DMS53 treated with DMSO at 0.1 percent for 48 hours (cell line): Measurements from ENCODE around the gene TGM3.

ENCODE experiments used
- DNase-seq: peaks from one replicate; lab custom pipeline; 2025; ENCODE audit not compliant: unreplicated experiment; lab: John Stamatoyannopoulos, UW

The TGM3 gene

GRCh38 chr20:2374346-2375125, 78.7 kb downstream of the TGM3 start:
- no peak for DNase-seq

GRCh38 chr20:2378893-2379292, 83.1 kb downstream of the TGM3 start:
- DNase-seq = no peak

- DNase-seq = no peak
Measured at GRCh38 chr20:2379511-2380229, 83.9 kb downstream of the TGM3 start.

- DNase-seq = no peak
Measured at GRCh38 chr20:2380601-2381000, 84.8 kb downstream of the TGM3 start, which contains the start of gene TGM6. TSS of gene TGM6 (plus strand) at chr20:2380901. CDS start at chr20:2380969, 68 bp downstream.

GRCh38 chr20:2381303-2381702, 85.5 kb downstream of the TGM3 start:
- no peak for DNase-seq

GRCh38 chr20:2382833-2383232, 87.0 kb downstream of the TGM3 start:
- no peak for DNase-seq

- no peak for DNase-seq
Measured at GRCh38 chr20:2385026-2385425, 89.2 kb downstream of the TGM3 start.

- DNase-seq = no peak
Measured at GRCh38 chr20:2385496-2385895, 89.7 kb downstream of the TGM3 start.

- DNase-seq = no peak
Measured at GRCh38 chr20:2386516-2387179, 90.8 kb downstream of the TGM3 start.

- DNase-seq = no peak
Measured at GRCh38 chr20:2387180-2387577, 91.4 kb downstream of the TGM3 start.

GRCh38 chr20:2387580-2387979, 91.8 kb downstream of the TGM3 start:
- no peak for DNase-seq
